GM21529 (cell line): ENCODE data around the gene CCDC106.

Source experiments
- ATAC-seq: cut with Tn5 transposase; IDR thresholded peaks from one replicate; pipeline ENCODE4 v1.9.1; 2021; ENCODE audit not compliant: unreplicated experiment

The CCDC106 gene

DNA sequence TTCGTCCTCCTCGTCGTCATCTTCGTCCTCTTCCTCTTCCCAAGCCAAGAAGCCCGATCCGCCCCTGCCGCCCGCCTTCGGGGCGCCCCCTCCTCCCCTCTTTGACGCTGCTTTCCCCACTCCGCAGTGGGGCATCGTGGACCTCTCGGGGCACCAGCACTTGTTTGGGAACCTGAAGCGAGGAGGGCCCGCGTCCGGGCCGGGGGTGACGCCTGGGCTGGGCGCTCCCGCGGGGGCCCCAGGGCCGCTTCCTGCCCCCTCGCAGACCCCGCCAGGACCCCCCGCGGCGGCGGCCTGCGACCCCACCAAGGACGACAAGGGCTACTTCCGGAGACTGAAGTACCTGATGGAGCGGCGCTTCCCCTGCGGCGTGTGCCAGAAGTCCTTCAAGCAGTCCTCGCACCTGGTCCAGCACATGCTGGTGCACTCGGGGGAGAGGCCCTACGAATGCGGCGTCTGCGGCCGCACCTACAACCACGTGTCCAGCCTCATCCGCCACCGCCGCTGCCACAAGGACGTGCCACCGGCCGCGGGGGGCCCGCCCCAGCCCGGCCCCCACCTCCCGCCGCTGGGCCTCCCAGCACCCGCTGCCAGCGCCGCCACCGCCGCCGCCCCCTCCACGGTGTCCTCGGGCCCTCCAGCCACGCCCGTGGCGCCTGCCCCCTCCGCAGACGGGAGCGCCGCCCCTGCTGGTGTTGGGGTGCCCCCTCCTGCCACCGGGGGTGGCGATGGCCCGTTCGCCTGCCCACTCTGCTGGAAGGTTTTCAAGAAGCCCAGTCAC lies 33.9 kb upstream of the CCDC106 start:
- ATAC-seq = no peak

DNA sequence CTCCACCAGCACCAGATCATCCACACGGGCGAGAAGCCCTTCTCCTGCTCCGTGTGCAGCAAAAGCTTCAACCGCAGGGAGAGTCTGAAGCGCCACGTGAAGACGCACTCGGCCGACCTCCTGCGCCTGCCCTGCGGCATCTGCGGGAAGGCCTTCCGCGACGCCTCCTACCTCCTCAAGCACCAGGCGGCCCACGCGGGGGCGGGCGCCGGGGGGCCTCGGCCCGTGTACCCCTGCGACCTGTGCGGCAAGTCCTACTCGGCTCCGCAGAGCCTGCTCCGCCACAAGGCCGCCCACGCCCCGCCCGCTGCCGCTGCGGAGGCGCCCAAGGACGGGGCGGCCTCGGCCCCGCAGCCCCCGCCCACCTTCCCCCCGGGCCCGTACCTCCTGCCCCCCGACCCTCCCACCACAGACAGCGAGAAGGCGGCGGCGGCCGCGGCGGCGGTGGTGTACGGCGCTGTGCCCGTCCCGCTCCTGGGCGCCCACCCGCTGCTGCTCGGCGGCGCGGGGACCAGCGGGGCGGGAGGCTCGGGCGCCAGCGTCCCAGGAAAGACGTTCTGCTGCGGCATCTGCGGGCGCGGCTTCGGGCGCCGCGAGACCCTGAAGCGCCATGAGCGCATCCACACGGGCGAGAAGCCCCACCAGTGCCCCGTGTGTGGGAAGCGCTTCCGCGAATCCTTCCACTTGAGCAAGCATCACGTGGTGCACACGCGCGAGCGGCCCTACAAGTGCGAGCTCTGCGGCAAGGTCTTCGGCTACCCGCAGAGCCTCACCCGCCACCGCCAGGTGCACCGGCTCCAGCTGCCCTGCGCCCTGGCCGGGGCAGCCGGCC lies 33.1 kb upstream of the CCDC106 start:
- ATAC-seq = no peak

GRCh38 chr19:55615543-55616394 lies 32.2 kb upstream of the CCDC106 start:
- no peak for ATAC-seq

GRCh38 chr19:55616395-55616875 lies 31.6 kb upstream of the CCDC106 start:
- no peak for ATAC-seq

GRCh38 chr19:55617426-55617825 lies 30.6 kb upstream of the CCDC106 start:
- ATAC-seq = no peak

GRCh38 chr19:55618426-55618825 lies 29.6 kb upstream of the CCDC106 start:
- ATAC-seq = no peak

- no peak for ATAC-seq
These were observed 28.7 kb upstream of the CCDC106 start for GRCh38 chr19:55619286-55619685.

DNA sequence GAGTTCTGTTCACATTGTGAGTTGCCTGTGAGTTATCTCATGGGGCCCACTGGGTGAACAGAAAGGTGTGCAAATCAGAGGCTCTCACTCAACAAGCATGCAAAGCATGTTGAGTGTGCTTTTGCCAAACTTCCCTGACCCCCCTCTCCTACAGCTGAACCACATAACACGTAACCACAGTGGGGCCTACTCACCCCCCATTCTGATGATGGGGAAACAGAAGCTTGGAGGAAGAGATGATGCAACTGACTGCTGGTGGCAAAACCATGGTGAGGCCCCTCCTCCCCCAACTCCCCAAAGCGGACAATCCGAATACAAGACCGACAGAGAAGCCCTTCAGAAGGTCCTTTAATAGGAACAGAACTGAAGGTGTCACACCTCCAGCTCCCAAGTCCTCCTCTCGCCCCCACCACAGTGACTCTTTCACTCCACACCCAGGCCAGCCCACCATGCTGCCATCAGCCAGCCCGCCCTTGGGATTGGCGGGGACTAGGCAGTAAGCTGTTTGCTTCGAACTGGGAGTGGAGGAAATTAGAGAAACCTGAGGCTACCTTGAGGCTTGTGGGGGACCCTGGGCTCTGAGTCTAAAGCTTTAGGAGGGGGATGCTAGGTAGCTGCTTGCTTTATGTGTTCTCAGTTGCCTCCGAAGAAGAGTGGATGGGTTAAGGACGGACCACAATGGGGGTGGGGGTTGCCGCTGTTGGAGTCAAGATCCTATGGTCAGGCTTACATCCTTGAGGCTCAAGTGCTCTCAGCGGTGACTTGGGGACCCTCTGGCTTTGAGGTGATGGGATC lies 27.4 kb upstream of the CCDC106 start:
- no peak for ATAC-seq

DNA sequence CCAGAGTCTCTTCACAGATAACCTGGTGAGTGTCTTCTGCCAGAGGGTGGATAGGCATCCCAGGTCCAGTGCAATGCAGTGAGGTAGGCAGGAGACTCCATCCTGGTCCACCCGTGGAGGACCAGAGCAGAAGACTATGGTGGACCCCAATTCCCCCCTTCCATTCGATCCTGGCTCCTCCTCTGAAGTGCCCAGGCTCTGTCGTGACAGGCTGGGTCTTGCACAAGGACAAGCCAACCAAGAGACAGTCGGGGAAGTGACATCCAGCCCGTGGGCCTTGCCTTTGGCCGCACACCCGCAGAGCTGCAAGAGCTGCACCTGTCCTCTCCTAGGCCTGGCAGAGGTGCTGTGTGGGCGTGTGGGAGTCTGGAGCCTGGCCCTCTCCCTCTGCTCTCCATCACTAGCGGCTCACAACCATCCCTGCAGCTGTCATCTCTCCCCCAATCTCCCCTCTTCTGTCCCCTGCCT lies 26.8 kb upstream of the CCDC106 start:
- no peak for ATAC-seq

GRCh38 chr19:55621673-55622231 lies 26.3 kb upstream of the CCDC106 start:
- no peak for ATAC-seq

- ATAC-seq = no peak
These were observed 25.6 kb upstream of the CCDC106 start for GRCh38 chr19:55622242-55622969.

- ATAC-seq = no peak
These were observed 24.9 kb upstream of the CCDC106 start for GRCh38 chr19:55623130-55623529.

GRCh38 chr19:55623561-55623960 lies 24.5 kb upstream of the CCDC106 start:
- ATAC-seq = no peak

DNA sequence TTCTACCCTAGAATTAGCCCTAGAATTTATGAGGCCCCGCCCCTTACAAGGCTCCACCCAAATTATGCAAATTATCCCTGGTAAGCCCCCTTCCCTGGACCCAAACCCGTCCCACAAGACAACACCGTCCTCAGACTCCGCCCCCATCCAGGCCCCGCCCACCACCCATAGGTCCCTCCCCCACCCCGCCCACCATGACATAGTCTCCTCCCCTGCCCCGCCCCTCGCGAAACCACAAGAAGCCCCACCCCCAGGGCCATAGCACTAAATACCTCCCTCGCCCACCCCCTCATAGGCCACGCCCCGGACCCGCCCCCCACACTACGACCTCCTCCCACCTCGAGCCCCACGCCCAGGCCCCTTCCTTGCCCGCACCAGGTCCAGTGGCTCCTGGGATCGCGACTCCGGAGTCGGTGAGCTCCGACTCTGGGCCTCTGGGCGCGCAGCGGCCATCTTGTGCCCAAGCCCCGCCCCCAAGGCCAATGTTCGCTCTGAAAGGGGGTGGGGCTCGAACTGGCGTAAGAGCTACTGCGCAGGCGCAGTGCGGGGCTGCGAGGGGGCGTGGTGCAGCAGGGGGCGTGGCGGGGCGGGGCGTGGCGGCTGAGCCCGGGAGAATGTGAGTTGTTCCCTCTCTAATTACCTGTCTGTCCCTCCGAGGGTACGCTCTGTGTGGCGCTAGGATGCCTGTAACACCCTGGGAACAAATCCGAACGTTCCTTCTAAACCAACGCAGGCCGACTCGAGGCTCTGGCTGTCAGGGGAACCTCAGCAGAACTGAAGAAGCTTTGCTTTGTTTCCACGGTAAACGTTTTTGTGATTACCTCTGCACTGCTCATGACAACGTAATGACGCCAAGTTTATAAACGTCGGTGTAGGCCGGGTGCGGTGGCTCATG lies 23.7 kb upstream of the CCDC106 start, which contains the start of gene ZNF784:
Gene ZNF784 (minus strand): TSS at position 458 of the 895 bp plus-strand sequence. CDS start 5 bp downstream, at position 453.
- ATAC-seq = peak; percentile 52

DNA sequence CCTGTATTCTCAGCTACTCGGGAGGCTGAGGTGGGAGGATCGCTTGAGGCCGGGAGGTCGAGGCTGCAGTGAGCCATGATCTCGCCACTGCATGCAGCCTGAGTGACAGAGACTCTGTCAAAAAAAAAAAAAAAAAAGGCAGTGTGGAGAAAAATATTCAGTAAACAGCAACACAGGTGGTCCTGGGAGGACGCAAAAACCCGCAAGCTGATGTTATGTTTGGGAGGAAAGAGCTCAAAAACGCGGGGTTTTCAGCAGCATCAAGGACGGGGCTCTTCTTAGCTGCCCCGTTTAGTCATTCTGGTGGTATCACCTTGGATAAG lies 23.0 kb upstream of the CCDC106 start:
- no peak for ATAC-seq

DNA sequence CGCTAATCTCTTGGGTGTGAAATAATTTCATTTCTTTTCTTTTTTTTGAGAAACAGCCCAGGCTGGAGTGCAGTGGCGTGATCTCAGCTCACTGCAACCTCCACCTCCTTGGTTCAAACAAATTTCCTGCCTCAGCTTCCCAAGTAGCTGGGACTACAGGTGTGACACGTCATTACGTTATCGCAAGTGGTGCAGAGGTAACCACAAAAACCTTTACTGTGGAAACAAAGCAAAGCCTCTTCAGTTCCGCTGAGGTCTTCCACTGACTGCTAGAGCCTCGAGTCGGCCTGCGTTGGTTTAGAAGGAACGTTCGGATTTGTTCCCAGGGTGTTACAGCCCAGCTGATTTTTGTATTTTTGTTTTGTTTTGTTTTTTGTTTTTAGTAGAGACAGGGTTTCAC lies 21.7 kb upstream of the CCDC106 start:
- ATAC-seq = no peak

DNA sequence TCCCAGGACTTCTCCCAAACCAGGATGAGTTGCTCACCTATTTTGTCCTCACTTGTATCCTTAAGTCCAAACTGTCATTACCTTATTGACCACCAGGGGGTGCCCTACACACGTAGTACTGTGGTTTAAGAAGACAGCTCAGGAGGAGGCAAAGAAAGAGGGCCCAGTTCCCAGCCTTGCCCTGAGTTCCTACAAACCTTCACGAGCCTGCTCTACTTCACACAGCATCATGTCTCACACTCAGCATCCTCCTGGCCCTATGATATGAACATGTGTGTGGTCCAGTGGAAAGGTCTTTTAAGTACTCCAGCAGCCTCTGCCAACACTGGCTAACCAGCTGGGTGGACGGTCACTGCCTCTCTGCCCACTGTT lies 15.6 kb upstream of the CCDC106 start:
- no peak for ATAC-seq

DNA sequence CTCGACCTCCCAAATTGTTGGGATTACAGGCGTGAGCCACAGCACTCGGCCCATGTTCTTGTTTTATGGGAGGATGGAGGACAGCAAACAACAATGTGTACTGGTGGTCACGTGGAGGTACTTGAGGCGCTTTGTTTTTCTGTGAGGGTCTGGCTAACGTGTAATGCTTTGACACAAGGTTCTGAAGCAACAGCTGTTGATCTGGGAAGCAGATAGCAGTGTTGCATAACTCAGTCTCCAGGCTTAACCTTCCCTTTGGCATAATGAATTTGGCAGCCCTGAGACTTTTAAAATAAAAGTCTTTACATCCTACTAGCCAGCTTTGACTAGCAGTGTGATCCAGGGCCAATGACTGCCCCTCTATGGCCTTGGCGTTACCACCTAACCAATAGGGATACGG lies 14.2 kb upstream of the CCDC106 start:
- no peak for ATAC-seq
